GM12878 (cell line): ENCODE results near the gene DENND2C. TPM values are rescaled to one million over a fixed set of nuclear protein-coding genes. Genes with fewer than 3 reads are reported as not detected.
A peak's percentile ranks its signal among the peaks of the same experiment; 100 is the strongest.

Experiments
- BMI1 ChIP-seq: fragments of 450-650 bp; IDR thresholded peaks from 2 replicates; pipeline ENCODE4 v1.6.1; 2016; ENCODE audit warnings: mild to moderate bottlenecking, moderate library complexity, borderline replicate concordance
- CBFB ChIP-seq: IDR thresholded peaks from 2 replicates; pipeline ENCODE4 v1.6.1; 2016; ENCODE audit warnings: antibody characterized with exemption, low read depth
- CEBPZ ChIP-seq: fragments of 150-350 bp; IDR thresholded peaks from 2 replicates; pipeline ENCODE4 v1.6.1; 2016; ENCODE audit warnings: low read depth, low read length
- CHD2 ChIP-seq: IDR thresholded peaks from 2 replicates; pipeline ENCODE4 v1.6.1; 2011; ENCODE audit warnings: low read depth, low read length, improper control_type of control experiment, borderline replicate concordance
- EED ChIP-seq: sonication (generic); IDR thresholded peaks from 2 replicates; pipeline ENCODE4 v1.6.1; 2016; ENCODE audit warnings: antibody characterized with exemption, low read depth
- JUND ChIP-seq: IDR thresholded peaks from 2 replicates; pipeline ENCODE4 v1.6.1; 2012; ENCODE audit warnings: low read depth, mild to moderate bottlenecking, low read length, improper control_type of control experiment, moderate library complexity
- KLF5 ChIP-seq: fragments of 450-650 bp; IDR thresholded peaks from 2 replicates; pipeline ENCODE4 v1.6.1; 2014; ENCODE audit warnings: mild to moderate bottlenecking; ENCODE audit not compliant: partially characterized antibody
- MYC ChIP-seq: IDR thresholded peaks from 2 replicates; pipeline ENCODE4 v1.6.1; 2011; ENCODE audit warnings: mild to moderate bottlenecking, low read length, moderate library complexity, inconsistent platforms; ENCODE audit not compliant: insufficient read depth, insufficient replicate concordance, insufficient read length, severe bottlenecking
- NFIC ChIP-seq: IDR thresholded peaks from 2 replicates; pipeline ENCODE4 v1.6.1; 2012; ENCODE audit warnings: low read depth, mild to moderate bottlenecking, inconsistent platforms, low read length, moderate library complexity
- PAX5 ChIP-seq: IDR thresholded peaks from 2 replicates; pipeline ENCODE4 v1.6.1; 2011; ENCODE audit warnings: low read depth, low read length, borderline replicate concordance
- POU2F2 ChIP-seq: IDR thresholded peaks from 3 replicates; pipeline ENCODE4 v1.6.1; 2011; ENCODE audit warnings: low read depth, mild to moderate bottlenecking, low read length, borderline replicate concordance
- RAD21 ChIP-seq: IDR thresholded peaks from 2 replicates; pipeline ENCODE4 v1.6.1; 2011; ENCODE audit warnings: mild to moderate bottlenecking, low read depth, low read length, moderate library complexity; ENCODE audit not compliant: insufficient read depth
- REST ChIP-seq: IDR thresholded peaks from 2 replicates; pipeline ENCODE4 v1.6.1; 2012; ENCODE audit warnings: mild to moderate bottlenecking, low read depth, low read length
- SP1 ChIP-seq: IDR thresholded peaks from one replicate; pipeline ENCODE4 v1.6.1; 2011; ENCODE audit warnings: low read depth, low read length
- SPI1 ChIP-seq: IDR thresholded peaks from 2 replicates; pipeline ENCODE4 v1.6.1; 2011; ENCODE audit warnings: low read depth, mild to moderate bottlenecking, low read length, moderate library complexity, borderline replicate concordance; ENCODE audit not compliant: insufficient read depth
- TAF1 ChIP-seq: IDR thresholded peaks from 2 replicates; pipeline ENCODE4 v1.6.1; 2011; ENCODE audit warnings: mild to moderate bottlenecking, low read depth, low read length, borderline replicate concordance
- TCF3 ChIP-seq: IDR thresholded peaks from 2 replicates; pipeline ENCODE4 v1.6.1; 2012; ENCODE audit warnings: low read depth, mild to moderate bottlenecking, low read length, borderline replicate concordance; ENCODE audit not compliant: insufficient read depth
- ZNF384 ChIP-seq: IDR thresholded peaks from 2 replicates; pipeline ENCODE4 v1.6.1; 2012; ENCODE audit warnings: low read depth, mild to moderate bottlenecking, low read length, improper control_type of control experiment, borderline replicate concordance
- polyA plus RNA-seq, 11 experiments: library from polyadenylated mRNA; depleted of rRNA in 4 of 11; unstranded in 6 of 11; stranded (reverse) in 5 of 11; fragments of >200 nt; fragmentation: Nextera tagmentation in 4 of 11; fragmentation: Illumina TruSeq in 1 of 11; extraction: Ambion mirVana in 4 of 11; extraction: Trizol in 1 of 11; gene quantifications; 1 replicate in 1 of 11; 2 replicates in 10 of 11; pipeline versions ENCODE4 v1.2.1 to v1.2.3, GENCODE V29; 2011 to 2016; ENCODE audit warnings: inconsistent platforms in 2 of 11, missing spikeins in 2 of 11, low read depth in 1 of 11
- total RNA-seq, 4 experiments: library from RNA; depleted of rRNA in 3 of 4; stranded (reverse); fragments of >200 nt in 3 of 4; fragmentation: Illumina TruSeq in 1 of 4; extraction: Trizol in 1 of 4; gene quantifications; 2 replicates each; pipeline versions ENCODE4 v1.2.1 to v1.2.3, GENCODE V29; 2013 to 2021
- TF ChIP-seq, protein P1 (sequence below): fragments of 450-650 bp; IDR thresholded peaks from 2 replicates; pipeline ENCODE4 v1.6.1; 2017; ENCODE audit warnings: antibody characterized with exemption, mild to moderate bottlenecking, moderate library complexity

The DENND2C gene
- total and polyA plus RNA-seq, 10 of the 15 experiments (the other 5 are each of a cell fraction or from before 2014, with no cell fraction given): 0.01 to 0.10 (median 0.06) TPM; not detected in 3

DNA sequence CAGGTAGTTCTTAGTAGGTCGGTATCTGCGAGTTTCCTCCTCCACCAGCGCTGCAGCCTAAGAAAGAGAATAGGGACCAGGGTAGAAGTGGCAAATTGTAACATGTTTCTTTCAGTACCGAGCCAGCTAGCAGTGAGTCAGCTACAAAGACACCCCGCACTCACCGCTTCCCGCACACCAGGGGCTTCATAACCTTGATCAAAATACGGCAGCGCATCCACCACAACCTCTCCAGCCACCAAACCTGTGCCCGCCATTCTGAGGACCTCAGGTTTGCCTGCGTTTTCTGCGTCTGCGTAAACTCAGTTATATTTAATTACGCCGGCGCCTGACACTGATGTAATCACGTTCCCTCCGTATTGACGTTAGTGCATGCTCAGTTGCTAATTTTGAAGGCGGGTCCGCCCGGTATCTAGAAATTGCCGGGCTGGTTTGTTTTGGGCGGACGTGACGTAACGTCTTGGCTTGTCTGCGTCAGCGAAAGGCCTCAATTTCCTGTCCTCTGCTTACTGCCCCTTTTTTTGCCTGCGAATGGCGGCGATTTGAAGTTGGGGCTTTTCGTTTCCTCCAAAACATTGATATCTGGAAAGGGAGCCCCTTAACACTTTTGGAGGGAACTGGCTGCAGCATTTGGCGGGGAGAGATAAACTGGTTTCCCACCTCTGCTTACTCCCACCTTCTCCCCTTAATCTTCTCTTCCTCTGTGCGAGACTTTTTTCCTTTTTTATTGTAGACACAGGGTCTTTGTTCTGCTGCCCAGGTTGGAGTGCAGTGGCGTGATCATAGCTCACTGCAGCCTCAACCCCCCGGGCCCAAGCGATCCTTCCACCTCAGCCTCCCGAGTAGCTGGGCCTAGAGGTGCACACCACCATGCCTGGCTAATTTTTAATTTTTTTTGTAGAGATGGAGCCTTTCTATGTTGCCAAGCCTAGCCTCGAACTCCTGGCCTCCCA, 88.2 kb downstream of the DENND2C start, which contains the start of gene BCAS2 (continued):
- TF ChIP-seq POU2F2 (peak; percentile 83), ZNF384 (peak; percentile 55; the same call in 1 of the 2 replicates), TAF1 (peak; percentile 79), CHD2 (no peak), BMI1 (no peak), JUND (no peak), MYC (no peak), EED (no peak), CEBPZ (no peak), SPI1 (no peak), PAX5 (no peak), REST (no peak), SP1 (no peak), TCF3 (no peak), KLF5 (peak; percentile 79), NFIC (no peak), RAD21 (no peak), CBFB (0 out of 2 replicates have a peak, but pooled peaks have one; percentile 27)
- TF ChIP-seq, protein P1, sequence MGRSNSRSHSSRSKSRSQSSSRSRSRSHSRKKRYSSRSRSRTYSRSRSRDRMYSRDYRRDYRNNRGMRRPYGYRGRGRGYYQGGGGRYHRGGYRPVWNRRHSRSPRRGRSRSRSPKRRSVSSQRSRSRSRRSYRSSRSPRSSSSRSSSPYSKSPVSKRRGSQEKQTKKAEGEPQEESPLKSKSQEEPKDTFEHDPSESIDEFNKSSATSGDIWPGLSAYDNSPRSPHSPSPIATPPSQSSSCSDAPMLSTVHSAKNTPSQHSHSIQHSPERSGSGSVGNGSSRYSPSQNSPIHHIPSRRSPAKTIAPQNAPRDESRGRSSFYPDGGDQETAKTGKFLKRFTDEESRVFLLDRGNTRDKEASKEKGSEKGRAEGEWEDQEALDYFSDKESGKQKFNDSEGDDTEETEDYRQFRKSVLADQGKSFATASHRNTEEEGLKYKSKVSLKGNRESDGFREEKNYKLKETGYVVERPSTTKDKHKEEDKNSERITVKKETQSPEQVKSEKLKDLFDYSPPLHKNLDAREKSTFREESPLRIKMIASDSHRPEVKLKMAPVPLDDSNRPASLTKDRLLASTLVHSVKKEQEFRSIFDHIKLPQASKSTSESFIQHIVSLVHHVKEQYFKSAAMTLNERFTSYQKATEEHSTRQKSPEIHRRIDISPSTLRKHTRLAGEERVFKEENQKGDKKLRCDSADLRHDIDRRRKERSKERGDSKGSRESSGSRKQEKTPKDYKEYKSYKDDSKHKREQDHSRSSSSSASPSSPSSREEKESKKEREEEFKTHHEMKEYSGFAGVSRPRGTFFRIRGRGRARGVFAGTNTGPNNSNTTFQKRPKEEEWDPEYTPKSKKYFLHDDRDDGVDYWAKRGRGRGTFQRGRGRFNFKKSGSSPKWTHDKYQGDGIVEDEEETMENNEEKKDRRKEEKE: no peak
